Mammary epithelial cell (primary cell): ENCODE data around the gene CSMD2.

Experiments used
- CTCF ChIP-seq, 2 donors: IDR thresholded peaks in 1 of 2; conservative IDR thresholded peaks in 1 of 2; 2 replicates each; pipeline ENCODE4 v1.5.1; 2011 to 2012; ENCODE audit warnings: inconsistent platforms in 2 of 2, low read length in 2 of 2, mild to moderate bottlenecking in 2 of 2, control low read depth in 1 of 2, low read depth in 1 of 2; ENCODE audit not compliant: insufficient read depth in 1 of 2; ENCODE audit errors: extremely low read depth in 1 of 2
- EZH2 ChIP-seq: IDR thresholded peaks from 2 replicates; pipeline ENCODE4 v1.6.1; 2012; ENCODE audit warnings: low read length, inconsistent platforms, borderline replicate concordance

- TF ChIP-seq CTCF (conservative IDR thresholded peaks at IDR 0.05 in 1 of 2, IDR thresholded peaks at IDR 0.05 in 1 of 2; ENCODE audit: extremely low read depth in 1 of 2, insufficient read depth in 1 of 2, low read depth in 1 of 2, low read length in 2 of 2) (no peak), EZH2 (no peak)
These were observed 692.6 kb downstream of the CSMD2 start, which contains the start of gene ZSCAN20 for GRCh38 chr1:33472269-33472980.
